Stimulated activated CD8-positive, alpha-beta memory T cell treated with anti-CD3 and anti-CD28 coated beads, Interleukin-15, amount 100 ng/mL, for 24 hours (primary cell): ENCODE results near the gene ZIC1.

Source experiments
- DNase-seq: peaks from one replicate; pipeline ENCODE4 v3.0.0-alpha.2; 2020; ENCODE audit warnings: low read depth

ZIC1 gene

GRCh38 chr3:147380387-147380951, 28.7 kb upstream of the ZIC1 start:
- DNase-seq, result no peak

GRCh38 chr3:147380977-147381376, 28.2 kb upstream of the ZIC1 start:
- no peak for DNase-seq

GRCh38 chr3:147381596-147381995, 27.6 kb upstream of the ZIC1 start:
- no peak for DNase-seq

- no peak for DNase-seq
These were observed 25.5 kb upstream of the ZIC1 start for GRCh38 chr3:147383617-147384016.

GRCh38 chr3:147384210-147385058, 24.7 kb upstream of the ZIC1 start:
- no peak for DNase-seq

- no peak for DNase-seq
These were observed 23.8 kb upstream of the ZIC1 start for GRCh38 chr3:147385059-147386012.

GRCh38 chr3:147387291-147387884, 21.8 kb upstream of the ZIC1 start:
- no peak for DNase-seq

- DNase-seq, result no peak
These were observed 21.1 kb upstream of the ZIC1 start for GRCh38 chr3:147387885-147388699.

GRCh38 chr3:147388700-147389580, 20.2 kb upstream of the ZIC1 start:
- no peak for DNase-seq

- no peak for DNase-seq
These were observed 19.4 kb upstream of the ZIC1 start for GRCh38 chr3:147389717-147390116.

- no peak for DNase-seq
These were observed 18.3 kb upstream of the ZIC1 start for GRCh38 chr3:147390589-147391569.

GRCh38 chr3:147391781-147392624, 17.2 kb upstream of the ZIC1 start:
- DNase-seq, result no peak

- DNase-seq, result no peak
These were observed 16.6 kb upstream of the ZIC1 start for GRCh38 chr3:147392625-147392946.

GRCh38 chr3:147393261-147393942, 15.8 kb upstream of the ZIC1 start:
- no peak for DNase-seq

- DNase-seq, result no peak
These were observed 15.0 kb upstream of the ZIC1 start for GRCh38 chr3:147393943-147394883.

GRCh38 chr3:147394884-147395225, 14.3 kb upstream of the ZIC1 start:
- DNase-seq, result no peak
